Measurements from ENCODE around the gene PSMA6. TPM values are rescaled to one million over a fixed set of nuclear protein-coding genes. Genes with fewer than 3 reads are reported as not detected.
A peak's percentile ranks its signal among the peaks of the same experiment; 100 is the strongest.

The PSMA6 gene
- total and polyA plus RNA-seq, 2 experiments from 2014 or later: 216 to 296 TPM

- H3K27me3 Mint-ChIP-seq (ENCODE audit: insufficient read depth, low read depth, poor library complexity): peaks cover 10% of the 10 kb centered on the region
These were observed 54.6 kb downstream of the PSMA6 start for GRCh38 chr14:35346738-35347322.

More at GRCh38 chr14:35346738-35347322, 54.6 kb downstream of the PSMA6 start:
- Histone ChIP-seq H3K4me1 (ENCODE audit: insufficient read depth) (peaks cover 16% of the 10 kb centered on the region), H4K20me1 (replicated peaks; ENCODE audit: insufficient read depth) (no peaks in the 10 kb centered on the region), H3K27ac (ENCODE audit: low read depth) (no peak overlapping the region), H3K79me2 (replicated peaks; ENCODE audit: insufficient read depth) (no peaks in the 10 kb centered on the region), H3K9me2 (ENCODE audit: insufficient read depth) (no peaks in the 10 kb centered on the region), H3K4me3 (no peak overlapping the region), H3K4me2 (no peak overlapping the region), H3K36me3 (ENCODE audit: insufficient read depth) (no peaks in the 10 kb centered on the region), H2AFZ (peak overlapping the region; percentile 76; the same call in 1 of the 2 replicates), H3F3A (replicated peaks; ENCODE audit: low read depth) (no peaks in the 10 kb centered on the region), H3K27me3 (ENCODE audit: insufficient read depth) (no peaks in the 10 kb centered on the region)
- peaks cover 31% of the 10 kb centered on the region for H3K4me1 Mint-ChIP-seq
- H3K4me3 Mint-ChIP-seq: no peak overlapping the region
- H3K27ac Mint-ChIP-seq: no peak overlapping the region
- no peaks in the 10 kb centered on the region for H3K36me3 Mint-ChIP-seq (ENCODE audit: low read depth)
- DNase-seq (ENCODE audit: low spot score) (no peak), ATAC-seq (no peak)
- TF ChIP-seq REST (IDR thresholded peaks at IDR 0.05; ENCODE audit: unreplicated experiment): no peak
- TF ChIP-seq POLR2AphosphoS5 (IDR thresholded peaks at IDR 0.05; ENCODE audit: low read depth): no peak
- no peak for TF ChIP-seq ZNF114 (CRISPR knock-in tag; IDR thresholded peaks at IDR 0.05)
- TF ChIP-seq STAT1 (IDR thresholded peaks at IDR 0.05; ENCODE audit: unreplicated experiment): no peak
- no peak for TF ChIP-seq ZNF462 (CRISPR knock-in tag; IDR thresholded peaks at IDR 0.05)
- TF ChIP-seq EZH2 (IDR thresholded peaks at IDR 0.05; ENCODE audit: low read depth, unreplicated experiment): no peak
- no peak for TF ChIP-seq CTCF (conservative IDR thresholded peaks at IDR 0.05; ENCODE audit: low read depth in 2 of 2)
- TF ChIP-seq NANOG (IDR thresholded peaks at IDR 0.05; ENCODE audit: borderline replicate concordance): no peak
- TF ChIP-seq ETS1 (IDR thresholded peaks at IDR 0.05): no peak
- TF ChIP-seq EZH2phosphoT487 (IDR thresholded peaks at IDR 0.05; ENCODE audit: unreplicated experiment): no peak
- no peak for TF ChIP-seq JUNB (IDR thresholded peaks at IDR 0.05; ENCODE audit: unreplicated experiment)
- no peak for TF ChIP-seq CREB1 (CRISPR knock-in tag; IDR thresholded peaks at IDR 0.05; ENCODE audit: low read depth)
- no peak for TF ChIP-seq ZNF331 (CRISPR knock-in tag; IDR thresholded peaks at IDR 0.05; ENCODE audit: low read depth)
- H3K9me3 Mint-ChIP-seq: no peaks in the 10 kb centered on the region; the same call in 2 of the 3 replicates

Data from GM23338 (cell line).